ENCODE data around the gene BCLAF1. TPM values are rescaled to one million over a fixed set of nuclear protein-coding genes. Genes with fewer than 3 reads are reported as not detected.

BCLAF1 gene
- total and polyA plus RNA-seq, 9 of the 15 experiments (the other 6 are each of a cell fraction or from before 2014, with no cell fraction given): 65.4 to 286 (median 165) TPM

- TF ChIP-seq USF1 (CRISPR knock-in tag; IDR thresholded peaks at IDR 0.05) (peak; percentile 41; the same call in 1 of the 2 replicates), KDM5B (IDR thresholded peaks at IDR 0.05; ENCODE audit: insufficient replicate concordance, low read depth, low read length) (peak; percentile 96), CBX3 (IDR thresholded peaks at IDR 0.05; ENCODE audit: borderline replicate concordance in 1 of 2, low read length in 2 of 2) (peak in 1 of 2 experiments; percentile 34; a peak in 1 of 3 replicates), TFAP4 (CRISPR knock-in tag; IDR thresholded peaks at IDR 0.05; ENCODE audit: borderline replicate concordance) (peak; percentile 88), SMARCA5 (IDR thresholded peaks at IDR 0.05) (no peak), NFIX (CRISPR knock-in tag; IDR thresholded peaks at IDR 0.05; ENCODE audit: low read depth) (no peak), CREM (IDR thresholded peaks at IDR 0.05; ENCODE audit: low read depth) (peak; percentile 98), NR2C1 (IDR thresholded peaks at IDR 0.05) (peak; percentile 62), NR2C1 (tag; IDR thresholded peaks at IDR 0.05) (peak; percentile 77), KHSRP (IDR thresholded peaks at IDR 0.05) (peak; percentile 65), E2F3 (CRISPR knock-in tag; IDR thresholded peaks at IDR 0.05) (peak; percentile 72; the same call in 1 of the 2 replicates), ZNF324 (CRISPR knock-in tag; IDR thresholded peaks at IDR 0.05) (peak; percentile 11; the same call in 1 of the 2 replicates), HDAC1 (IDR thresholded peaks at IDR 0.05) (peak; percentile 89 to 100; a peak in 3 of 4 replicates), ZNF707 (CRISPR knock-in tag; conservative IDR thresholded peaks at IDR 0.05) (no peak), SAFB2 (IDR thresholded peaks at IDR 0.05; ENCODE audit: borderline replicate concordance, low read depth, low read length, severe bottlenecking) (no peak), XRCC4 (IDR thresholded peaks at IDR 0.05; ENCODE audit: extremely low read depth, insufficient read depth, insufficient read length) (no peak), HNRNPLL (IDR thresholded peaks at IDR 0.05; ENCODE audit: low read depth, low read length, poor library complexity, severe bottlenecking) (peak; percentile 92), ZNF224 (CRISPR knock-in tag; IDR thresholded peaks at IDR 0.05) (no peak), DLX4 (CRISPR knock-in tag; IDR thresholded peaks at IDR 0.05) (no peak), CTCFL (IDR thresholded peaks at IDR 0.05; ENCODE audit: borderline replicate concordance, insufficient read depth, low read depth, low read length, poor library complexity, severe bottlenecking) (peak; percentile 20), SREBF2 (CRISPR knock-in tag; IDR thresholded peaks at IDR 0.05) (0 out of 2 replicates have a peak, but pooled peaks have one; percentile 59), TFE3 (CRISPR knock-in tag; IDR thresholded peaks at IDR 0.05) (no peak)
Measured at GRCh38 chr6:136249811-136250685, 39.6 kb downstream of the BCLAF1 start, which contains the start of gene MTFR2 (continued).
